GM19023 (cell line): ENCODE results near the gene RBMS3.

Experiments used
- ATAC-seq: cut with Tn5 transposase; IDR thresholded peaks from one replicate; pipeline ENCODE4 v1.9.1; 2021; ENCODE audit warnings: mild to moderate bottlenecking, moderate library complexity; ENCODE audit not compliant: unreplicated experiment

The RBMS3 gene

DNA sequence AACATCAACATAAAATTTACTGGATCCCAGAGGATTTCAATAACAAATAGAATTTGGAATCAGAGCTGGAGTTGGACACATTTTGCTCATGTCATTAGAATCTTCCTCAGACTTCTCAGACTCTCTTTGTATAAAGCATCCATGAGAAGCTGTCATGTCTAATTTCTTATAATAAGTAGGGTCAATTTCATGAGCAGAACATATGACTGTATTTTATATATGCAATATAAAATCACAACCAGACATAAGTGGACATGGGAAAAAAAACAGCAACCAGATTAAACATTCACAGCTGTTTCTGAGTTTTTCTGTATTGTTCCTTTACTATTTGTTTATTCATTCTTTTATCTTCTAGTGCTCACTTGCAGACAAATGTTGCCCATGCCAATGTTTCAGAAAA lies 325.5 kb downstream of the RBMS3 start:
- ATAC-seq = no peak

DNA sequence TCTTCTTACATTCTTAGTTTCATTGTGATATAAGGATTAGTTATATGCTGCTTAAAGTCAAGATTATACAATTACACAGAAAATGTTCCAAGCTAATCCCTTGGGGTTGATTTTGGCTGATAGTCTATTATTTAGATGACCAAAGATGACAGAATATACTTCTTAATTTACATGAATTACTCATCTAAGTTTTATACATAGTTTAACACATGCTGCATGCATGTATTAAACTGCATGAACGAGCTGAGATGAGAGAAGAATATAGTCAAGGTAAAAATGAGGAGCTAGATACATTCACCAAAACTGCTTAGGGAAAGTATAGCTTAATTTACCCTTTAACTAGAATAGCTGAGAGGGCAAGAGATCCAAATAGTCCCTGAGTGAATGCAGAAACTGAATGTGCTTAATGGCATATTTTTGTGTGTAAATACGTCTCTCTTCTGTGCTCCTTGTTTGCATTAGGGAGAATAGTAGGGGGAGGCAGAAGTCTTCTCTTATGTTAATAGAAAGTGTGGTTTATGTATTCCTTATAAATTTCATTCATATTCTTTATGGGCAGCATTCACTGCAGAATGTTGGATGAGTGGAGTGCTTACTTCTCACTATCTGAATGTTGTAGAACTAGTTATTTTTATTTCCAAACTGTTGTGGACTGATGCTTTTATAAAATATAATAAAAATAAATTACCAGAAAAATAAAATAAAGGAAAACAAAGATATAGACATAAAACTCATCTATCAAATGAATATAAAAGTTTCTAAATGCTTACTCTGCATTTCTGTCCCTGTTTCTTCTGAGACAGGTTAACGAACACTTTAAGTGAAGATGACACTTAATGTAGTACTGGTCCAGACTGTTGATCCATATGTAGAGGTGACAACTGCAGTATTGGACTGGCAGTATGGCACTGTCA lies 327.8 kb downstream of the RBMS3 start:
- no peak for ATAC-seq

DNA sequence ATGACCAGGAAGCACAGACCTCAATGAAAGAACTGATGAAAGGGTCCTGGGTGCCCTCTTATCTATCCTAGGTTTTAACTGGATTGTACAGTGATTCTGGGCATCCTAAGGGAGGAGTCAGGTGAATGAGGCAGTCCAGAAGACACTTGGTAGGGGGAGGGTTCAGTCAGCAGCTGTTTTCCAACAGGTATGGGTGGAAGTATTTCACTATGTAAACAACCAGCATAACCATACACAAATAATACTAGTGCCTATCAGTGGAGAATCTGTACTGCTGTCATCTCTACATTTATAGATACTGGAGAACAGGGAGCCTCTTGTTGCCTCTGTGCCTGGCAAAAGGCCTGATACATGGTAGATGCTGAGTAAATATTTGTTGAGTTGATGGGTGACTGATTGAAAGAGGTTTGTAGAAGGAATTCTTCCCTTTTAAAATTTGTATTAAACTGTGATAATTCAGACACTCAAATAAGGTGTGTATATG lies 328.5 kb downstream of the RBMS3 start:
- ATAC-seq = no peak

DNA sequence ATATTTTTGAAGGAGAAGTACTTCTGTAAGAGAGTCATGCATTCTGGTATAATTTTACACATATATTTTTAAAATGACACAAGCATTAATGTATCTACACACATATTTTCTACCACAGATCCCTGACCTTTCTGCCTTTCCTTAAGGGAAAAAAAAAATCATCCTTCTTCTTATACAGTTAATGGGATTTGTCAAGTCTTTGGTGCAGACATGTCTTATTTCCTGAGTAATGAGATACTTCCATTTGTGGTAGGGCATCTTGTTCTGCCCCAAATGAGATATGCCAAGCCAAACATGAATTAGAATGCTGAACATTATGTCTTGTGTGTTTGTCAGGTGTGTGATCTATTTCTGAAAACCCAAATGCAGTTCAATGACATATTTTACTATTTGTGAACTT lies 329.9 kb downstream of the RBMS3 start:
- ATAC-seq = no peak

DNA sequence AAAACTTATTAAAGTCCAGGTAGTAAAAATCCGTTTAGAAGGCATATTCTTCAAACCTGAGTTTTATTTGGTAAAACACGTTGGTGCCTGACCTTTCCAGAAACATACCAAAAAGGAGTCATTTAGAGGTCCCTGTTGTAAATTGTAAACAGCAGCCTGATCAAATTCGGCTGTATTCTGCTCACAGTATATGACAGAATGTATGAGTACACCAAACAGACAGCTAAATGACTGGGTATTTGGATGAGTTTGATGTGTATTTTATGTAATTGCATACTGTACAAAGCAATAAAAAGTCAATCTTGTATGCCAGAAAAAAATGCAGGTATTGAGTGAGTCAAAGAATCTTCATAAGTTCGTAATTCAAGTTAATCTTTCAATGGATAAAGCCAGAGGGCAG lies 330.4 kb downstream of the RBMS3 start:
- ATAC-seq = no peak

- no peak for ATAC-seq
These were observed 331.7 kb downstream of the RBMS3 start for GRCh38 chr3:29612536-29612935.

DNA sequence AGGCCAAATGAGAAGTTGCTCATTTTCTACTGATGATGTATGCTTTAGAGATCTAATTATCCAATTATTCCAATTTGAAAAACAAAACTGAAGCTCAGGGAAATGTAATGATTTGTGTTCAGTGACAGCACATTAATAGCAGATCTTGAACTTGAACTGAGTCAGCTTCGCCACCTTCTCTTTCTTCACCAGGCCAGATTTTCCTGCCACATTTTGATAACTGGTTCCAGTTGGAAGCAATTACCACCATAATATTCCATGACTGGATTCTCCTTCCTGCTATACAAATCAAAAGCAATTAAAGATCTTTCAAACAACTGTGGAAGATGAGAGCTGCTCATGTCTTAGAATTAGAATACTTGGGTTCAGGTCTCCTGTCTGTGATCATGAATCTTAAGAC lies 334.1 kb downstream of the RBMS3 start:
- no peak for ATAC-seq

DNA sequence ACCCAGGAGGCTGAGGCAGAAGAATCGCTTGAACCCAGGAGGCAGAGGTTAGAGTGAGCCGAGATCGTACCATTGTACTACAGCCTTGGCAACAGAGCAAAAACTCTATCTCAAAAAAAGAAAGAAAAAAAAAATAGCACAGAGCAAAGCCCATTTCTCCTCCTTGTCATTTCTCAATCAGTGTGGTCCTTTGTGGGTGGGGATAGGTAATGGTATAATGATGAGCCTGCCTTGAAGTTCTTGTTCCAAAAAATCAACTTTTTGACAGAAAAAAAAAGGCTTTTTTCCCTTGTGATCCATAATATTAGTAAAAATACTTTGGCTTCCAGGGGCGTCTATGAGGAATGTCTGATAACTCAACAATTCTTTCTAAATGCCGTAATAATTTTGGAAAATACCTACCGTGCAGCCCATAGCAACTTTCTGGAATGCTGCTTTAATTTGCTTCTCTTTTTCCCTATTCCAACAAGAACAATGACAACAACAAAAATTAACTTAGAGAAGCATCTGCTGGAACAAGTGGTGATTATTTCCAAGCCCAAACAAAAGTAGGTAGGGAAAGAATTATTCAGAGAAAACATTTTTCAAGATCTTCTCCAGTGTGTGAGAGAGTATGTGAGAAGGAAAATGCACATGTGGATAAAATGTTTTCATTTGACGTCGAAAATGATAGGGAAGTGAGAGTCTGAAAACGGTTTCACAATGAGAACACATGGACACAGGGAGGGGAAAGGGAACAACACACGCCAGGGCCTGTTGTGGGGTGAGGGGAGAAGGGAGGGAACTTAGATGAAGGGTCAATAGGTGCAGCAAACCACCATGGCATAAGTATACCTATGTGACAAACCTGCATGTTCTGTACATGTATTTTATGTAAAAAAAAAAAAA lies 337.8 kb downstream of the RBMS3 start:
- no peak for ATAC-seq

- no peak for ATAC-seq
These were observed 338.8 kb downstream of the RBMS3 start for GRCh38 chr3:29619676-29620075.

GRCh38 chr3:29627136-29628117 lies 346.6 kb downstream of the RBMS3 start:
- ATAC-seq = no peak

DNA sequence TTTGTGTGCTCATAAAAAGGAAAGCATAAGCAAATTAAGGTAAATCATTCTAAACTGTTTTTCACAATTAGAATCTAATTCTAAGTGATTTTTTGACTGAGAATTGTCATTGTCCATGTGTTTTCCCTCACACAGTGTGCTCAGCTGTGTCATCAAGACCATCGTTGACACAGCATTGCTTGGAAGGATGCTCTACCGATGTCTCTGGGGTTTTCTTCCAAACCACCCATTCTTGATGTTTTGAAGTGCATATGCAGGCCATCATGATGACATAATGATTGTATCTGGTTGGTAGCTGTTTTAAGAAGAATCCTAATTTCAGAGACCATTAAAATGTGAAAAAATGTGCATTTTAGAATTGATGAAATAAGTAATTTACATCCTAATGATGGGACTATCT lies 347.9 kb downstream of the RBMS3 start:
- no peak for ATAC-seq

DNA sequence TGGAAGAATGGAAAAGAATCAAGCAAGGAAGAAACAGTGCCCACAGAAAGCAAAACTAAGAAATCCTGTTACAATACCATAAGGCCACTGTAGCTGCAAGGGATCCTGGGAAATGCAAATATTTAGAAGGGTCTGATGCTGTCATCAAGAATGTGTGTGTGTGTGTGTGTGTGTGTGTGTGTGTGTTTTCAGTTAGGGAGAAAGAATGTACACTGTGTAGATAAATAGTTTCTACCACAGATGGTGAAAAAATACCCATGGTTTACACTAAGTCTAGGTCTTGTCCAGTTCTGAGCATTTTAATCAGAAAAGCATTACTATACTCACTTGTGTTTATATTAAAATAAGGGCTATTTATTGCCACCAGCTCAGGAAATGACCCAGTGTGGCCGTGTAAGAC lies 355.0 kb downstream of the RBMS3 start:
- ATAC-seq = no peak

DNA sequence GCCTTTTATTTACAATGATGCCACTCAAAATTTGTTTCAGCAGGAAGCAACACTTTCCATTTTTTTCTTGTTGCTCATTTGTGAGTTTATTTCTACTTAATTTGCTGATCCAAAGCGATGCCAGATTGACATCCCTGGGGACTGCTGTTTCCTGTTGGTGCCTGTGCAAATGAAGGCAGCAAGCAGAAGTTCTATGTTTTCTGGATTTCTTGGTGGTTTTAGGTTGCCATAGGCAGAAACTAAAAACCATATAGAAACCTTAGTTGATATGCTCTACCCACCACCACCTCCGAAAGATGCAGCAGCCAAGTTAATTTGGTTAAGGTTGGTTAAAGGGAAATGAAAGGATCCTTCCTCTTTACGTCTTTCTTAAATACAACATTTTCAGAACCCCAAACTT lies 356.2 kb downstream of the RBMS3 start:
- no peak for ATAC-seq

GRCh38 chr3:29639578-29640290 lies 358.9 kb downstream of the RBMS3 start:
- ATAC-seq = no peak

DNA sequence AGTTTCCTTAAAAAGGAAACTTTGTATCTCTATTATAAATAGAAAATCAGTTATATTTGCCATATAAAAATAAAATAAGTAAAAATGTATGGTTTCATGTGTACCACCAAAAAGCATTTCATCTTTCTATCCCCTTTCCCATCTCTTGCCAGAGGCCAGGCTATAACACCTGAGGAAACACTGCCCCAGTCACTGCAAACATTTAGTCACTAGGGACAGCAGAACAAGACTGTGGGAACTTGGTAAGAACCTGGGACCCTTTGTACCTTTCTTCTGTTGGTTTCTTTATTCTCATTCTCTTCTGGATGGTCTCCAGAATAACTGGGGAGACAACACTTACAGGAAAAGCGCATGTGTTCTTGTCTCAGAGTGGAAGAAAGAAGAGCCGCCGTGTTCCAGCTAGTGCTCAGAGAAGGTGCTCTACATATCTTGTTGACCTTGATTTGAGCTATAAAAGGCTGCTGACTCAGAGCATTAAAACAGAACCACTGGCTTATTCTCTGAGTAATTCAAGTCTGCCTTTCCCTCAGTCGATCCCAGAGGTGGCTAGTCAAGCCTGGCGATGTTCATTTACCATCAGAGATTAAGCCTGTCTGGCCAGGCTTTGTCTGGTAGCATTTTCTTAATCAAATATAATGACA lies 361.6 kb downstream of the RBMS3 start:
- ATAC-seq = no peak

GRCh38 chr3:29643034-29643425 lies 362.2 kb downstream of the RBMS3 start:
- ATAC-seq = no peak

DNA sequence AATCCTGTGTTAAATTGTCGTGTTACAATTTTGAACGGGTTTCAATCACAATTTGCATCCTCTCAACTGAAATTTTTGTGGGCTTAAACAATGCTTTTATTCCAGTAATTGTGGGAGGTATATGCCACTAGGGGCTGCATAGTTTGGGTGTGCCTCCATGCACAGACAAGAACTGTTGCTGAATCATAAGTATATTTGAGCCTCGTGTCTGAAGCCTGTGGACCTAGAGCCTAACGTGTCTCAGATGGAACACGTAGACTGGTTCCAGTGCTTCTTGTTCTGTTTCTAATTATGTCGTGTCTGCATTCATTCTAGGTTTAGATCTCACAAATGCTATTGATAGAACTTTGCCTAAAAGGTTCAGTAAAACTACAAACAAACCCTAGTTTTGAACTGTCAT lies 363.4 kb downstream of the RBMS3 start:
- ATAC-seq = no peak

DNA sequence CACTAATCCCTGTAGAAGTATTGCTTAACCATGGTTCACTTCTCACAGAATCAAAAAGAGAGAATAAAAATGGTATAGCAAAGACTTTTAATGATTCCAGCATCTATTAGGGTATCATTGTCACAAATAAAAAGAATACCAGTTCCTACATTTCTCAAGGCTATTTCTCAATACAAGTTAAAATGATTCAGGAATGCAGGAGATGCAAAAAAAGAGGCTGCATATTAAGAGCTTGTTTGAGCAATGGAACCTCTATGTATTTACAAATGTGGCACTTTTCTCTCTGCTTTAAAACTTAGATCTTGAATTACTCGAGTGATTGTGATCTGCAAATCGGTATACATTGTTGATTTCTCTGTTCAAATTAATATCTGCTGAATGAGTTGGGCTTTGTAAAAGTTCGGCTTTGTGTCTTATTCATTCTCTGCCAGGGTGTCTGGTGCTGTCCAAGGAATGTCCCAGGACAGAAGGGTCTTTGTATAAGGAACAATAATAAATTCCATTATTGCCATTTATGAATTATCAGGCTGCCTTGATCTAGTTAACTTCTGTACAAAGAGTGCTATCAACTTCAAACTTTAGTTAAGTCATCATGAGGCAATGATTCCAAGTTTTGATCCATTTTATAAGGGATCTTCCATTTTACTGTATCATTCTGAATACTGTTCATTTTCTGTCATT lies 364.2 kb downstream of the RBMS3 start:
- no peak for ATAC-seq

DNA sequence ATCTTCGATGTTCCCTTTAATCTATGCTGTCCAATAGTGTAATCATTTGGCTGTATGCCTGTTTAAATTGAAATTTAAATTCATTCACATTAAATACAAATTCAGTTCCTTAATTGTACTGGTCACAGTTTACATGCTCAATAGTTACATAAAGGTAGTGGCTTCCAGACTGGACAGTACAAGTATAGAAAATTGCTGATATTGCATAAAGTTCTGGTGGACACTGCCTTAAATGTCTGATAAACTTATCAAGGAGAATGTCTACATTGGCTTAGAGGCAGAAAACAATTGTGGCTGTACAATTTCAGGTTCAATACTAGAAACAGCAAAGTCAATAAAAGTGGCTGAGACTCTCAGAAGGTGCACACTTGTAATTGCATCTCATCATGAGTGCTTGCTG lies 365.2 kb downstream of the RBMS3 start:
- ATAC-seq = no peak
